Nephron (organoid): ENCODE data around the gene KCTD3.

Experiments used
- H3K27ac Mint-ChIP-seq, 3 experiments: 2 replicates each; pipeline ENCODE4 v1.8.0; 2020; ENCODE audit warnings: mixed read lengths in 3 of 3, mild to moderate bottlenecking in 2 of 3, moderate library complexity in 1 of 3
- H3K27me3 Mint-ChIP-seq: 2 replicates; pipeline ENCODE4 v1.8.0; 2021; ENCODE audit warnings: low read depth, mild to moderate bottlenecking, moderate library complexity, mixed read lengths
- H3K36me3 Mint-ChIP-seq: 2 replicates; pipeline ENCODE4 v1.8.0; 2020; ENCODE audit warnings: low read depth, mixed read lengths
- H3K4me1 Mint-ChIP-seq: 2 replicates; pipeline ENCODE4 v1.8.0; 2020; ENCODE audit warnings: mixed read lengths
- H3K4me3 Mint-ChIP-seq, 3 experiments: 2 replicates each; pipeline ENCODE4 v1.8.0; 2020; ENCODE audit warnings: mild to moderate bottlenecking in 3 of 3, mixed read lengths in 3 of 3, moderate library complexity in 2 of 3
- H3K9me3 Mint-ChIP-seq: 2 replicates; pipeline ENCODE4 v1.8.0; 2020; ENCODE audit warnings: mixed read lengths
- TF ChIP-seq, protein P1 (sequence below), 3 experiments: fragments of 200-600 bp; sonication (generic); IDR thresholded peaks; one replicate each; pipeline ENCODE4 v1.5.0; 2021; ENCODE audit warnings: antibody characterized with exemption in 3 of 3; ENCODE audit not compliant: unreplicated experiment in 3 of 3

KCTD3 gene

DNA sequence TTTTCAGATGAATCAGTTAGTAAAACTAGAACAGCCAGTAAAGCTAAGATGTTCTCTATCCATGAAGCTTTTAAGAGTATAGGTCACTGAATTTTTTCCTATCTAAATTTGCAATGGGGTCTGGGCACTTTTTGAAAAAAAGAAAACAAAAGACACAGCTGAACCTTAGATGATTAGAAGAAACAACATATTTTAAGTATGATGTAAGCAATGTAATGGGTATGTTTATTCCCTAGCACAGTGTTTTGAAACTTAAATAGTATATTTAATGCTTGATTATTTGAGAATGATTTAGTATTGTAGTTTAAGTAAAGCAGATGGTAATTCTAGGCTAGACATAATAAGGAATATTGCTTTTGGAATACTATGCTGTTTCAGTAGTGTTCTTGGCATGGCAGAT, 36.2 kb downstream of the KCTD3 start:
- H3K36me3 Mint-ChIP-seq = peaks cover 47% of the 10 kb centered on the region
- TF ChIP-seq, protein P1, sequence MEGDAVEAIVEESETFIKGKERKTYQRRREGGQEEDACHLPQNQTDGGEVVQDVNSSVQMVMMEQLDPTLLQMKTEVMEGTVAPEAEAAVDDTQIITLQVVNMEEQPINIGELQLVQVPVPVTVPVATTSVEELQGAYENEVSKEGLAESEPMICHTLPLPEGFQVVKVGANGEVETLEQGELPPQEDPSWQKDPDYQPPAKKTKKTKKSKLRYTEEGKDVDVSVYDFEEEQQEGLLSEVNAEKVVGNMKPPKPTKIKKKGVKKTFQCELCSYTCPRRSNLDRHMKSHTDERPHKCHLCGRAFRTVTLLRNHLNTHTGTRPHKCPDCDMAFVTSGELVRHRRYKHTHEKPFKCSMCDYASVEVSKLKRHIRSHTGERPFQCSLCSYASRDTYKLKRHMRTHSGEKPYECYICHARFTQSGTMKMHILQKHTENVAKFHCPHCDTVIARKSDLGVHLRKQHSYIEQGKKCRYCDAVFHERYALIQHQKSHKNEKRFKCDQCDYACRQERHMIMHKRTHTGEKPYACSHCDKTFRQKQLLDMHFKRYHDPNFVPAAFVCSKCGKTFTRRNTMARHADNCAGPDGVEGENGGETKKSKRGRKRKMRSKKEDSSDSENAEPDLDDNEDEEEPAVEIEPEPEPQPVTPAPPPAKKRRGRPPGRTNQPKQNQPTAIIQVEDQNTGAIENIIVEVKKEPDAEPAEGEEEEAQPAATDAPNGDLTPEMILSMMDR (IDR thresholded peaks at IDR 0.05; ENCODE audit: unreplicated experiment in 3 of 3) = no peak
- H3K27ac Mint-ChIP-seq = no peak overlapping the region
- H3K4me3 Mint-ChIP-seq = no peak overlapping the region
- H3K4me1 Mint-ChIP-seq = peaks cover 11% of the 10 kb centered on the region
- no peaks in the 10 kb centered on the region for H3K27me3 Mint-ChIP-seq
- no peaks in the 10 kb centered on the region for H3K9me3 Mint-ChIP-seq

DNA sequence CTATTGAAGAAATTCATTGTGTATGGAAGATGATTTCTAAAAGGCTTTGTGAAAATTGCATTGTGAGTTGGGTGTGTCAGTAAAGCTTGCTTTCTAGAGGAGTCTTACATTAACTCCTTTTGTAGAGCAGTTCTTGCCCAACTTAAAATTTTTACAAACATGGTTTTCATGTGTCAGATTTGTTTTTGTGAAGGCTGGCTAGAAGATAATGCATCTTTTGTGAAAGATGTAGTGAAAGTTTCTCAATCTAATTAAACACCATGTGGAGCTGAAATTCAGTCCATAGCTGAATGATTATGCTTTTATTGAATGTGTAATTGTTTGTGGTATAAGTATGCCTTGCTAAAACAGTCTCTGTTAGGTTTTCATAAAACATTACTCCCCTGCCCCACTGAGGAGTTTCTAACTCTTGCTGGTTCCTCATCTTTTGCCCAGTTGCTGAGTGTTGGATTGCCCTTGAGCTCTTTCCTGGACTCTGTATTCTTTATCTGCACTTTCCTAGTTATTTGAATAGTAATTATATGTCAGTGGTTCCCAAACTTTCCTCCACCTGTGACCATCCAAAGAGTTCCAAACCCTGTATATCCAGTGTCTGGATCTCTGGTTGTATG, 38.0 kb downstream of the KCTD3 start:
- H3K27me3 Mint-ChIP-seq = no peaks in the 10 kb centered on the region
- H3K9me3 Mint-ChIP-seq = no peaks in the 10 kb centered on the region
- TF ChIP-seq, protein P1 (IDR thresholded peaks at IDR 0.05; ENCODE audit: unreplicated experiment in 3 of 3) = no peak
- H3K36me3 Mint-ChIP-seq = peaks cover 50% of the 10 kb centered on the region
- no peak overlapping the region for H3K27ac Mint-ChIP-seq
- H3K4me3 Mint-ChIP-seq = no peak overlapping the region
- H3K4me1 Mint-ChIP-seq = peaks cover 4% of the 10 kb centered on the region

DNA sequence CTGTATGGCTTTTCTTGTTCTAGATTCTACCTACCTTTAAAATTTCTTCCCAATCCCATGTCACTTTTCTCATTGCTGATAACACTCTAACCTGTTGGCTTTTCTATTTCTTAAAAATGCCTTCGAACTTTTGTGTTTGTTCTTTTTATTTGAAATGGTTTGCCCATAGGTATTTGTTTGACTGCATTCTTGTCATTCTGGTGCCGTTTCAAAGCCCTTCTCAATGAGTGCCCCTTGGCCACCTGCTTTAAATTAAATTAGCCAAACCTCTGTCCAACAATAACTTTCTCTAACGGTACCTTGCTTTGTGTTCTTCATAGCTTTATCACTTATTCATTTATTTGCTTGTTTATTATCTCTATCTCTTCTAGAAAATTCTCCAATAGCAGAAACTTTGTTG, 38.9 kb downstream of the KCTD3 start:
- Mint-ChIP-seq H3K4me1 (no peaks in the 10 kb centered on the region), H3K27me3 (no peaks in the 10 kb centered on the region), H3K4me3 (no peak overlapping the region), H3K27ac (no peak overlapping the region), H3K9me3 (no peaks in the 10 kb centered on the region), H3K36me3 (peaks cover 52% of the 10 kb centered on the region)
- TF ChIP-seq, protein P1 (IDR thresholded peaks at IDR 0.05; ENCODE audit: unreplicated experiment in 3 of 3) = no peak

DNA sequence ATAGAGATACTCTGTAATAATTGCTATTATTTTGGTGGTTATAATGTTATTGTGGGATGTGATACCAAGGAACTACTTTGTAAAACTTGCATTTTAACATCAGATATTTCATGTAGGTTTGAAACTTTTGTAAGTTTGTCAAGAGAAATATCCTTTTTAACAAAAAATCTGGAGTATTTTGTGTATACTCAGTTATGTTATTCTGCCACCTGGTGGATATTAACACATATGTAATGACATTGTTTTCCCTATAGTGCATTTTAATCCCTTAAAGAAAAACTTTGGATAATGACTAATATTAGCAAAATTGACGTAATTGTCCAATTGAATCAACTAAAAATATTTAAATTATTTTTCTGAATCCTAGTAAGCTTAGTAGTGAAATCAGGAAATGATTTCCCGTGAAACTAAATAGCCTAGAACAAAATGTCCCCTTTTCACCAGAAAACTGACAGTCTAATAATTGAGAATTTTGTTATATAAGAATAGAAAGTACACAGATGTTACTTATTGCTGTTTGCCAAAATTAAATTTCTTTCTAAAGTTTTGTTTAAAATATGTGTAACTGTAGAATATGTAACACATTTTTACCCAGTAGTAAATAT, 39.6 kb downstream of the KCTD3 start:
- H3K4me3 Mint-ChIP-seq = no peak overlapping the region
- no peaks in the 10 kb centered on the region for H3K9me3 Mint-ChIP-seq
- no peaks in the 10 kb centered on the region for H3K27me3 Mint-ChIP-seq
- H3K4me1 Mint-ChIP-seq = no peaks in the 10 kb centered on the region
- no peak overlapping the region for H3K27ac Mint-ChIP-seq
- TF ChIP-seq, protein P1 (IDR thresholded peaks at IDR 0.05; ENCODE audit: unreplicated experiment in 3 of 3) = peak; percentile 41 to 62 (median 43)
- peaks cover 50% of the 10 kb centered on the region for H3K36me3 Mint-ChIP-seq

DNA sequence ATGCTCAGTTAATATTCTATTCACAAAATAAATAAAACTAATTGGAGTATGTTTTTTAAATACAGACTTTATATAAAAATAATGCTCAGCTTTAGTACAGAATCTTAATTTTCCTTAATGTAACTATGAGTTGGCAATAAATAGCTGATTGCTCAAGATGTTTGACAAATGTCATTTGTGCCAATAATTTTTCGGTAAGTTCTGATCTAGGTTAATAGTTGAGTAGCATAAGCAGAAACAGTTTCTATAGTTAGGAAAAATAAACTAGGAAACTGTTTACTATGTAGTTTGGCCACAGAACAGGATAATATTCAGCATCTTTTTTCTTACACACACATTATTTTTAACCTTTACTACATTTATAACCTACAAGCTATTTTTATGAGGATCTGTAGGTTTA, 40.3 kb downstream of the KCTD3 start:
- no peaks in the 10 kb centered on the region for H3K9me3 Mint-ChIP-seq
- no peaks in the 10 kb centered on the region for H3K27me3 Mint-ChIP-seq
- no peak overlapping the region for H3K4me3 Mint-ChIP-seq
- TF ChIP-seq, protein P1 (IDR thresholded peaks at IDR 0.05; ENCODE audit: unreplicated experiment in 3 of 3) = no peak
- H3K36me3 Mint-ChIP-seq = peaks cover 53% of the 10 kb centered on the region
- no peak overlapping the region for H3K27ac Mint-ChIP-seq
- H3K4me1 Mint-ChIP-seq = no peaks in the 10 kb centered on the region

DNA sequence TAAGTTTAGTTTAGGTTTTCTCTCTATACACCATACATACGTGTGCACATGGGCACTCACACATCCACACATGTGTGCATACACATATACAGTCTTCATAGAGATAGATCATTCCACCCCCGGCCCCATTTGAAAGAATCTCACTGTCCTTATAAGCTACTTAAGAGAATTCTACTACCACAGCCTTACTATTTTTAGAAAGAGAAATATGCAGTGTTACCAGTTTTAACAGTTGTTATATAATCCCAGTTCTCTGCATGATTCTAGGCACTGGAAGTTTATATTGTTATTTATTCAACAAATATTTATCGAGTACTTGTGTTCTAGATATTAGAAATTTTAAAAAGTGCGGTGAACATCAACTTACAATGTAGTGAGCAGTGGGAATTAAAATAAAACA, 41.5 kb downstream of the KCTD3 start:
- TF ChIP-seq, protein P1 (IDR thresholded peaks at IDR 0.05; ENCODE audit: unreplicated experiment in 3 of 3) = no peak
- Mint-ChIP-seq H3K4me1 (no peaks in the 10 kb centered on the region), H3K27me3 (no peaks in the 10 kb centered on the region), H3K9me3 (peaks cover 4% of the 10 kb centered on the region), H3K36me3 (peaks cover 58% of the 10 kb centered on the region), H3K27ac (no peak overlapping the region), H3K4me3 (no peak overlapping the region)
